Hepatocyte (in vitro differentiated cells): ENCODE data around the gene PNMA8C. TPM values are rescaled to one million over a fixed set of nuclear protein-coding genes. Genes with fewer than 3 reads are reported as not detected.

ENCODE experiments used
- DNase-seq: peaks from one replicate; pipeline ENCODE4 v3.0.0-alpha.2; 2016; ENCODE audit warnings: low spot score
- H2AFZ ChIP-seq: fragments of 200-600 bp; sonication (generic); 2 replicates; pipeline ENCODE4 v1.6.0; 2016; ENCODE audit warnings: antibody characterized with exemption, mild to moderate bottlenecking
- H3K27ac ChIP-seq: fragments of 200-600 bp; sonication (generic); 2 replicates; pipeline ENCODE4 v1.5.1; 2016; ENCODE audit warnings: mild to moderate bottlenecking
- H3K27me3 ChIP-seq: fragments of 200-600 bp; sonication (generic); 2 replicates; pipeline ENCODE4 v1.6.1; 2016
- H3K36me3 ChIP-seq: fragments of 200-600 bp; sonication (generic); replicated peaks from 2 replicates; pipeline ENCODE4 v1.5.1; 2016; ENCODE audit warnings: low read depth; ENCODE audit not compliant: insufficient read depth
- H3K4me1 ChIP-seq: fragments of 200-600 bp; sonication (generic); 2 replicates; pipeline ENCODE4 v1.5.1; 2016; ENCODE audit warnings: mild to moderate bottlenecking, moderate library complexity; ENCODE audit not compliant: insufficient read depth
- H3K4me2 ChIP-seq: fragments of 200-600 bp; sonication (generic); 2 replicates; pipeline ENCODE4 v1.6.0; 2016
- H3K4me3 ChIP-seq: fragments of 200-600 bp; sonication (generic); 2 replicates; pipeline ENCODE4 v1.5.1; 2016; ENCODE audit warnings: mild to moderate bottlenecking
- H3K79me2 ChIP-seq: fragments of 200-600 bp; sonication (generic); 2 replicates; pipeline ENCODE4 v1.6.0; 2017; ENCODE audit warnings: mild to moderate bottlenecking
- H3K9me2 ChIP-seq: fragments of 200-600 bp; sonication (generic); replicated peaks from 2 replicates; pipeline ENCODE4 v1.6.0; 2017; ENCODE audit warnings: mild to moderate bottlenecking; ENCODE audit not compliant: insufficient read depth
- H3K9me3 ChIP-seq: fragments of 200-600 bp; sonication (generic); 2 replicates; pipeline ENCODE4 v1.5.1; 2016; ENCODE audit warnings: low read depth, mild to moderate bottlenecking
- H4K20me1 ChIP-seq: fragments of 200-600 bp; sonication (generic); 2 replicates; pipeline ENCODE4 v1.6.0; 2016; ENCODE audit warnings: mild to moderate bottlenecking; ENCODE audit not compliant: insufficient read depth, poor library complexity, severe bottlenecking
- CTCF ChIP-seq: fragments of 200-600 bp; sonication (generic); IDR thresholded peaks from 2 replicates; pipeline ENCODE4 v1.5.1; 2016; ENCODE audit warnings: antibody characterized with exemption, mild to moderate bottlenecking; ENCODE audit not compliant: poor library complexity
- EZH2 ChIP-seq: fragments of 200-600 bp; sonication (generic); IDR thresholded peaks from 2 replicates; pipeline ENCODE4 v1.6.1; 2016; ENCODE audit warnings: antibody characterized with exemption, mild to moderate bottlenecking, borderline replicate concordance
- EZH2phosphoT487 ChIP-seq: fragments of 200-600 bp; sonication (generic); IDR thresholded peaks from one replicate; pipeline ENCODE4 v1.6.1; 2018; ENCODE audit warnings: antibody characterized with exemption, mild to moderate bottlenecking, low read depth, moderate library complexity; ENCODE audit not compliant: unreplicated experiment, severe bottlenecking
- WGBS: methylation state at CpG from one replicate; pipeline ENCODE4 v1.1.6; 2016; ENCODE audit warnings: low lambda C conversion rate; ENCODE audit errors: missing lambda C conversion rate; 5-methylcytosine and 5-hydroxymethylcytosine counted together
- polyA plus RNA-seq: library from polyadenylated mRNA; unstranded; fragments of >200 nt; fragmentation: Nextera tagmentation; extraction: Ambion mirVana; gene quantifications from 2 replicates; pipeline ENCODE4 v1.2.1, GENCODE V29; 2016
- total RNA-seq: library from RNA; depleted of rRNA; stranded (reverse); fragments of >200 nt; gene quantifications from 2 replicates; pipeline ENCODE4 v1.2.3, GENCODE V29; 2014

Gene PNMA8C
- total and polyA plus RNA-seq, 2 experiments from 2014 or later: 0.27 TPM; not detected in 1

- Histone ChIP-seq H3K4me3 (no peak overlapping the region), H3K27me3 (no peaks in the 10 kb centered on the region)
- TF ChIP-seq CTCF (no peak), EZH2 (no peak), EZH2phosphoT487 (no peak)
Measured at GRCh38 chr19:46469541-46470185, 40.9 kb upstream of the PNMA8C start.

GRCh38 chr19:46466536-46467196 is 37.9 kb upstream of the PNMA8C start:
- no peaks in the 10 kb centered on the region for H3K9me2 ChIP-seq
- no peaks in the 10 kb centered on the region for H3K36me3 ChIP-seq
- no peak for TF ChIP-seq EZH2phosphoT487
- no peak for TF ChIP-seq EZH2
- no peak for TF ChIP-seq CTCF
- H3K79me2 ChIP-seq: no peaks in the 10 kb centered on the region
- H3K4me1 ChIP-seq: peaks cover 8% of the 10 kb centered on the region
- DNase-seq: no peak
- peak overlapping the region; percentile 11 for H3K27ac ChIP-seq
- H2AFZ ChIP-seq: no peak overlapping the region
- no peaks in the 10 kb centered on the region for H4K20me1 ChIP-seq
- no peaks in the 10 kb centered on the region for H3K9me3 ChIP-seq
- H3K27me3 ChIP-seq: no peaks in the 10 kb centered on the region
- WGBS: 84% methylated on average over 15 of the region's 15 CpGs
- H3K4me3 ChIP-seq: no peak overlapping the region
- H3K4me2 ChIP-seq: no peak overlapping the region

More at GRCh38 chr19:46469541-46470185, 40.9 kb upstream of the PNMA8C start:
- Histone ChIP-seq H3K27ac (no peak overlapping the region), H2AFZ (no peak overlapping the region), H3K9me2 (no peaks in the 10 kb centered on the region), H3K4me2 (no peak overlapping the region), H3K79me2 (no peaks in the 10 kb centered on the region), H3K36me3 (no peaks in the 10 kb centered on the region), H4K20me1 (no peaks in the 10 kb centered on the region), H3K9me3 (no peaks in the 10 kb centered on the region), H3K4me1 (peaks cover 12% of the 10 kb centered on the region)
- 97% methylated on average over 18 of the region's 18 CpGs for WGBS
- no peak for DNase-seq

- no peaks in the 10 kb centered on the region for H3K27me3 ChIP-seq
- H4K20me1 ChIP-seq: no peaks in the 10 kb centered on the region
- H3K4me2 ChIP-seq: no peak overlapping the region
- no peaks in the 10 kb centered on the region for H3K4me1 ChIP-seq
- DNase-seq: no peak
- no peak overlapping the region for H3K4me3 ChIP-seq
- WGBS: 90% methylated on average over 7 of the region's 7 CpGs
- no peaks in the 10 kb centered on the region for H3K36me3 ChIP-seq
- H3K27ac ChIP-seq: no peak overlapping the region
- H3K9me2 ChIP-seq: no peaks in the 10 kb centered on the region
- TF ChIP-seq CTCF (no peak), EZH2 (no peak), EZH2phosphoT487 (no peak)
- H3K9me3 ChIP-seq: no peaks in the 10 kb centered on the region
- no peak overlapping the region for H2AFZ ChIP-seq
- H3K79me2 ChIP-seq: no peaks in the 10 kb centered on the region
Measured at GRCh38 chr19:46463516-46463915, 34.8 kb upstream of the PNMA8C start.
